ENCODE measurements around the gene OR10K1. TPM values are rescaled to one million over a fixed set of nuclear protein-coding genes. Genes with fewer than 3 reads are reported as not detected.
"Not testable (repeated sequence)": the region's sequence is repeated elsewhere in the genome, so short reads cannot be mapped to it uniquely, and the experiment has no call there.

Gene OR10K1
- total RNA-seq, result not detected
- not detected for polyA plus RNA-seq
- total RNA-seq, result not detected

GRCh38 chr1:158461534-158461933 is at the start of gene OR10K1:
TSS of gene OR10K1 (plus strand) at chr1:158461834. CDS start at chr1:158465562, 3,728 bp downstream.
- H3K4me3 ChIP-seq (ENCODE audit: low read length), result no peak within 1 kb of the TSS
- H3K27ac Mint-ChIP-seq, result no peak within 1 kb of the TSS
- peaks cover 0 to 3% (median 0%) of the 10 kb centered on the region in 11 donors for H3K9me3 Mint-ChIP-seq
- ATAC-seq (no peak), DNase-seq (no peak)
- H3K27me3 ChIP-seq (ENCODE audit: control insufficient read depth in 2 of 2, insufficient read depth in 2 of 2, low read length in 2 of 2), result no peaks in the 10 kb centered on the region
- H3K36me3 ChIP-seq (ENCODE audit: control insufficient read depth in 2 of 3, insufficient read depth in 3 of 3, low read length in 3 of 3), result no peaks in the 10 kb centered on the region
- H3K9me3 ChIP-seq (ENCODE audit: control insufficient read depth in 2 of 3, low read length in 3 of 3), result no peaks in the 10 kb centered on the region
- no peaks in the 10 kb centered on the region for H3K36me3 Mint-ChIP-seq
- intact Hi-C loops (cut with micrococcal nuclease), result no loop called here
- H3K4me1 Mint-ChIP-seq, result peaks cover 0 to 5% (median 0%) of the 10 kb centered on the region in 7 donors
- H3K27me3 Mint-ChIP-seq, result peaks cover 5 to 16% (median 14%) of the 10 kb centered on the region in 5 donors
- POLR2A ChIA-PET, result no interaction called here
- CTCF ChIA-PET, result no interaction called here
- no peaks in the 10 kb centered on the region for H3K4me1 ChIP-seq (ENCODE audit: control insufficient read depth in 2 of 2, insufficient read depth in 2 of 2, low read length in 2 of 2)
- no peak within 1 kb of the TSS for H3K27ac ChIP-seq (ENCODE audit: low read depth, low read length)
- no peak within 1 kb of the TSS for H3K4me3 Mint-ChIP-seq

GRCh38 chr1:158414651-158415345 is 46.8 kb upstream of the OR10K1 start:
- intact Hi-C loops (cut with micrococcal nuclease), result no loop called here
- Mint-ChIP-seq H3K4me3 (no peak overlapping the region), H3K27ac (no peak overlapping the region), H3K9me3 (no peaks in the 10 kb centered on the region), H3K36me3 (no peaks in the 10 kb centered on the region), H3K27me3 (peaks cover 0 to 22% (median 6%) of the 10 kb centered on the region in 5 donors), H3K4me1 (peaks cover 0 to 2% (median 0%) of the 10 kb centered on the region in 7 donors)
- CTCF ChIA-PET, result no interaction called here
- DNase-seq, result no peak
- H3K4me3 ChIP-seq (ENCODE audit: low read length), result no peak overlapping the region
- ATAC-seq, result no peak
- POLR2A ChIA-PET, result no interaction called here
- no peaks in the 10 kb centered on the region for H3K4me1 ChIP-seq (ENCODE audit: control insufficient read depth in 2 of 2, insufficient read depth in 2 of 2, low read length in 2 of 2)
- H3K27ac ChIP-seq (ENCODE audit: low read depth, low read length), result no peak overlapping the region
- peaks cover 0 to 7% of the 10 kb centered on the region in 2 donors for H3K27me3 ChIP-seq (ENCODE audit: control insufficient read depth in 2 of 2, insufficient read depth in 2 of 2, low read length in 2 of 2)
- H3K36me3 ChIP-seq (ENCODE audit: control insufficient read depth in 2 of 3, insufficient read depth in 3 of 3, low read length in 3 of 3), result no peaks in the 10 kb centered on the region
- H3K9me3 ChIP-seq (ENCODE audit: control insufficient read depth in 2 of 3, low read length in 3 of 3), result no peaks in the 10 kb centered on the region

GRCh38 chr1:158417586-158417985 is 44.0 kb upstream of the OR10K1 start:
- peaks cover 1 to 21% (median 16%) of the 10 kb centered on the region in 5 donors for H3K27me3 Mint-ChIP-seq
- H3K4me3 ChIP-seq (ENCODE audit: low read length), result no peak overlapping the region
- H3K4me1 ChIP-seq (ENCODE audit: control insufficient read depth in 2 of 2, insufficient read depth in 2 of 2, low read length in 2 of 2), result no peaks in the 10 kb centered on the region
- DNase-seq (no peak), ATAC-seq (no peak)
- POLR2A ChIA-PET, result no interaction called here
- no peaks in the 10 kb centered on the region for H3K36me3 Mint-ChIP-seq
- no peak overlapping the region for H3K4me3 Mint-ChIP-seq
- no peaks in the 10 kb centered on the region for H3K27me3 ChIP-seq (ENCODE audit: control insufficient read depth in 2 of 2, insufficient read depth in 2 of 2, low read length in 2 of 2)
- CTCF ChIA-PET, result no interaction called here
- intact Hi-C loops (cut with micrococcal nuclease), result no loop called here
- H3K9me3 Mint-ChIP-seq, result peaks cover 0 to 1% (median 0%) of the 10 kb centered on the region in 11 donors
- no peaks in the 10 kb centered on the region for H3K36me3 ChIP-seq (ENCODE audit: control insufficient read depth in 2 of 3, insufficient read depth in 3 of 3, low read length in 3 of 3)
- H3K27ac Mint-ChIP-seq, result no peak overlapping the region
- H3K4me1 Mint-ChIP-seq, result no peaks in the 10 kb centered on the region
- H3K9me3 ChIP-seq (ENCODE audit: control insufficient read depth in 2 of 3, low read length in 3 of 3), result no peaks in the 10 kb centered on the region
- no peak overlapping the region for H3K27ac ChIP-seq (ENCODE audit: low read depth, low read length)

- Mint-ChIP-seq H3K4me1 (no peaks in the 10 kb centered on the region), H3K36me3 (no peaks in the 10 kb centered on the region), H3K9me3 (peaks cover 0 to 3% (median 0%) of the 10 kb centered on the region in 11 donors), H3K27me3 (peaks cover 4 to 21% (median 10%) of the 10 kb centered on the region in 5 donors), H3K27ac (no peak overlapping the region), H3K4me3 (no peak overlapping the region)
- Histone ChIP-seq H3K27me3 (ENCODE audit: control insufficient read depth in 2 of 2, insufficient read depth in 2 of 2, low read length in 2 of 2) (peaks cover 0 to 3% of the 10 kb centered on the region in 2 donors), H3K4me3 (ENCODE audit: low read length) (no peak overlapping the region), H3K36me3 (ENCODE audit: control insufficient read depth in 2 of 3, insufficient read depth in 3 of 3, low read length in 3 of 3) (no peaks in the 10 kb centered on the region), H3K4me1 (ENCODE audit: control insufficient read depth in 2 of 2, insufficient read depth in 2 of 2, low read length in 2 of 2) (no peaks in the 10 kb centered on the region), H3K27ac (ENCODE audit: low read depth, low read length) (no peak overlapping the region), H3K9me3 (ENCODE audit: control insufficient read depth in 2 of 3, low read length in 3 of 3) (no peaks in the 10 kb centered on the region)
- intact Hi-C loops (cut with micrococcal nuclease), result no loop called here
- ChIA-PET CTCF (no interaction called here), POLR2A (no interaction called here)
- DNase-seq (no peak), ATAC-seq (no peak)
Measured at GRCh38 chr1:158422212-158422611, 39.4 kb upstream of the OR10K1 start.

GRCh38 chr1:158425027-158425426 is 36.6 kb upstream of the OR10K1 start:
- no peaks in the 10 kb centered on the region for H3K4me1 ChIP-seq (ENCODE audit: control insufficient read depth in 2 of 2, insufficient read depth in 2 of 2, low read length in 2 of 2)
- Mint-ChIP-seq H3K36me3 (peaks cover 0 to 4% (median 0%) of the 10 kb centered on the region in 5 donors), H3K27me3 (peaks cover 4 to 35% (median 16%) of the 10 kb centered on the region in 5 donors), H3K27ac (no peak overlapping the region), H3K4me1 (no peaks in the 10 kb centered on the region), H3K4me3 (no peak overlapping the region), H3K9me3 (peaks cover 0 to 22% (median 6%) of the 10 kb centered on the region in 11 donors)
- ChIA-PET CTCF (no interaction called here), POLR2A (no interaction called here)
- DNase-seq (no peak), ATAC-seq (no peak)
- peaks cover 0 to 3% of the 10 kb centered on the region in 2 donors for H3K27me3 ChIP-seq (ENCODE audit: control insufficient read depth in 2 of 2, insufficient read depth in 2 of 2, low read length in 2 of 2)
- H3K36me3 ChIP-seq (ENCODE audit: control insufficient read depth in 2 of 3, insufficient read depth in 3 of 3, low read length in 3 of 3), result no peaks in the 10 kb centered on the region
- H3K27ac ChIP-seq (ENCODE audit: low read depth, low read length), result no peak overlapping the region
- intact Hi-C loops (cut with micrococcal nuclease), result no loop called here
- no peak overlapping the region for H3K4me3 ChIP-seq (ENCODE audit: low read length)
- H3K9me3 ChIP-seq (ENCODE audit: control insufficient read depth in 2 of 3, low read length in 3 of 3), result no peaks in the 10 kb centered on the region

GRCh38 chr1:158426137-158426536 is 35.5 kb upstream of the OR10K1 start, which contains the start of gene OR10K2:
TSS of gene OR10K2 (minus strand) at chr1:158426237. CDS start at chr1:158420866, 5,371 bp downstream.
- intact Hi-C loops (cut with micrococcal nuclease), result no loop called here
- no peaks in the 10 kb centered on the region for H3K9me3 ChIP-seq (ENCODE audit: control insufficient read depth in 2 of 3, low read length in 3 of 3)

GRCh38 chr1:158430163-158430562 is 31.5 kb upstream of the OR10K1 start:
- H3K27ac ChIP-seq (ENCODE audit: low read depth, low read length); H3K4me1 ChIP-seq (ENCODE audit: control insufficient read depth in 2 of 2, insufficient read depth in 2 of 2, low read length in 2 of 2); CTCF ChIA-PET; H3K27me3 ChIP-seq (ENCODE audit: control insufficient read depth in 2 of 2, insufficient read depth in 2 of 2, low read length in 2 of 2); H3K9me3 ChIP-seq (ENCODE audit: control insufficient read depth in 2 of 3, low read length in 3 of 3); H3K4me3 ChIP-seq (ENCODE audit: low read length); intact Hi-C loops (cut with micrococcal nuclease); DNase-seq; ATAC-seq; H3K4me1 Mint-ChIP-seq; H3K36me3 ChIP-seq (ENCODE audit: control insufficient read depth in 2 of 3, insufficient read depth in 3 of 3, low read length in 3 of 3); H3K4me3 Mint-ChIP-seq; H3K36me3 Mint-ChIP-seq; POLR2A ChIA-PET; H3K27ac Mint-ChIP-seq: not testable (repeated sequence)
- H3K27me3 Mint-ChIP-seq, result peaks cover 3 to 70% (median 23%) of the 10 kb centered on the region in 5 donors
- H3K9me3 Mint-ChIP-seq, result peaks cover 0 to 45% (median 11%) of the 10 kb centered on the region in 11 donors

More at GRCh38 chr1:158426137-158426536, 35.5 kb upstream of the OR10K1 start, which contains the start of gene OR10K2:
- Mint-ChIP-seq H3K27ac (no peak within 1 kb of the TSS), H3K4me3 (no peak within 1 kb of the TSS), H3K4me1 (no peaks in the 10 kb centered on the region), H3K9me3 (peaks cover 0 to 30% (median 7%) of the 10 kb centered on the region in 11 donors), H3K27me3 (peaks cover 3 to 43% (median 21%) of the 10 kb centered on the region in 5 donors), H3K36me3 (peaks cover 0 to 4% (median 0%) of the 10 kb centered on the region in 5 donors)
- H3K27me3 ChIP-seq (ENCODE audit: control insufficient read depth in 2 of 2, insufficient read depth in 2 of 2, low read length in 2 of 2), result peaks cover 0 to 3% of the 10 kb centered on the region in 2 donors
- no peaks in the 10 kb centered on the region for H3K4me1 ChIP-seq (ENCODE audit: control insufficient read depth in 2 of 2, insufficient read depth in 2 of 2, low read length in 2 of 2)
- ATAC-seq (no peak), DNase-seq (no peak)
- no peak within 1 kb of the TSS for H3K4me3 ChIP-seq (ENCODE audit: low read length)
- no peak within 1 kb of the TSS for H3K27ac ChIP-seq (ENCODE audit: low read depth, low read length)
- no peaks in the 10 kb centered on the region for H3K36me3 ChIP-seq (ENCODE audit: control insufficient read depth in 2 of 3, insufficient read depth in 3 of 3, low read length in 3 of 3)
- CTCF ChIA-PET, result no interaction called here
- POLR2A ChIA-PET, result no interaction called here
